CD4-positive, alpha-beta T cell treated with Interleukin-17A for 1 hour (primary cell): ENCODE measurements around the gene FOXJ1.

Experiments used
- DNase-seq: peaks from one replicate; pipeline ENCODE4 v3.0.0-alpha.2; 2020

FOXJ1 gene

GRCh38 chr17:76090517-76091129 lies 50.4 kb downstream of the FOXJ1 start:
- no peak for DNase-seq

- DNase-seq, result no peak
Observed at GRCh38 chr17:76089680-76090516, 51.1 kb downstream of the FOXJ1 start.

DNA sequence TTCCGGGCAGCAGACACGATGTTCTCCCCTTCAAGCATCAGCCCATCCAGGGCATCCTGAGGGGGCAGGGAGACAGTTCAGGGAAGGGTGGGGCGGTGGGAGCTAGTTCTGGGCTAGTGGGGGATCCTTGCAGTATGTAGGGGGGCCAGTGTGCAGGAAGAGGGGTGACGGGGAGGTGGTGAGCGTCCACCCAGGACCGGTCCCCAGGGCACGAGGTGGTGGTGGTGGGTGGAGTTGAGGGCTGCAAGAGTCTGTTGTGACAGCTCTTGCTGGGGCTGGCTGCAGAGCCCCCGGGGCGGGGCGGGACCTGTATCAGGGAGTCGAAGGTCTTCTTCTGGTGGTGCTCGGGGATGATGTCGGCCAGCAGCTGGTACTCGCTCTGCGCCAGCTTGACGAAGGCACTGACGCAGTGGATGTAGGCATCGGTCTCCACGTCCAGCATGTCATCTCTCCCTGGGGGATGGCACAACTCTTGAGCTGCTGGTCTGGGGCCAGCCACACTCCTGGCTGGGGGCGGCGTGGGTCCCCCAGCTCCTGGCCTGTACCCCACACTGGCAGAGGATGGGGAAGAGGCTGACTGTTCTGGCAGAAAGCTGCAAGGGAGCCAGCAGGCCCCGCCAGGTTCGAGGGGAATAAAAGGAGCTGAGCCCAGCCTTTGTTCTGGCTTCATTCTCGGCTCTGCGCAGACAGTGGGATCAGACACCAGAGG lies 52.0 kb downstream of the FOXJ1 start:
- DNase-seq, result no peak

- DNase-seq, result no peak
Observed at GRCh38 chr17:76088041-76088867, 52.8 kb downstream of the FOXJ1 start.

GRCh38 chr17:76087531-76087930 lies 53.5 kb downstream of the FOXJ1 start:
- DNase-seq, result no peak

DNA sequence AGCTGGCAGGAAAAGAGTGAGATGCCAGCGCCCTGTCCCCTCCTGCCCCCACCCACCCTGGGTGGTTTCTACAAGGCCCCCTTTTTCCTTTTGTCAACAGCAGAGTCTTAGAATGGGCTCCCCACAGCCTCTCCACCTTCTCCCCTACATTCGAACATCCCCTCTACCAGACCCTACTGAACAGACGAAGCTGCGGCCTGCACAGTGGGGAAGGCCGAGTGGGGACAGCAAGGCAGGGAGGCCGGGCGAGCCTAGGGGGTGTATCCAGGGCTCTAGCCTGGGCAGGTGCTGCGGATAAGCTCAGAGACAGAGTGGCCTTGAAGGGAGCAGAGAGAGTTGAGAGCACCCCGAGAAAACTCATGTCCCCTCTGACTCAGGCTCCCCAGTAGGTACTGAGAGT lies 54.7 kb downstream of the FOXJ1 start:
- DNase-seq, result no peak
